BJ (cell line): Measurements from ENCODE around the gene PIP5K1C. TPM values are rescaled to one million over a fixed set of nuclear protein-coding genes. Genes with fewer than 3 reads are reported as not detected.

ENCODE experiments used
- CTCF ChIA-PET: fragments of 350-600 bp; formaldehyde crosslinking; extraction: SDS; loops from one replicate; lab custom pipeline; 2021; ENCODE audit warnings: antibody characterized with exemption, inconsistent platforms; lab: Yijun Ruan, JAX
- POLR2A ChIA-PET: fragments of 300-600 bp; sonication (Branson Sonifier 250); formaldehyde crosslinking; extraction: SDS; loops from one replicate; lab custom pipeline; 2021; ENCODE audit warnings: antibody characterized with exemption; lab: Charles Lee
- DNase-seq: peaks from one replicate; pipeline ENCODE4 v3.0.0-alpha.2; 2011; ENCODE audit warnings: low read depth
- H3K27me3 ChIP-seq: 2 replicates; pipeline ENCODE4 v1.6.0; 2011; ENCODE audit warnings: low read length; ENCODE audit not compliant: control insufficient read depth, insufficient read depth
- H3K36me3 ChIP-seq: 2 replicates; pipeline ENCODE4 v1.5.1; 2011; ENCODE audit warnings: low read length; ENCODE audit not compliant: control insufficient read depth, insufficient read depth
- H3K4me3 ChIP-seq: 2 replicates; pipeline ENCODE4 v1.5.1; 2011; ENCODE audit warnings: low read depth, mild to moderate bottlenecking, control low read depth, low read length
- polyA plus RNA-seq: library from polyadenylated mRNA; depleted of rRNA; stranded (reverse); fragments of >200 nt; gene quantifications from 2 replicates; pipeline ENCODE4 v1.2.3, GENCODE V29; 2011
- TF ChIP-seq, protein P1 (sequence below): IDR thresholded peaks from 2 replicates; pipeline ENCODE4 v1.5.1; 2011; ENCODE audit warnings: low read depth, mild to moderate bottlenecking, control low read depth, inconsistent platforms, low read length, moderate library complexity; ENCODE audit not compliant: insufficient read depth

PIP5K1C gene
- polyA plus RNA-seq, 1 experiment = 35.3 TPM

DNA sequence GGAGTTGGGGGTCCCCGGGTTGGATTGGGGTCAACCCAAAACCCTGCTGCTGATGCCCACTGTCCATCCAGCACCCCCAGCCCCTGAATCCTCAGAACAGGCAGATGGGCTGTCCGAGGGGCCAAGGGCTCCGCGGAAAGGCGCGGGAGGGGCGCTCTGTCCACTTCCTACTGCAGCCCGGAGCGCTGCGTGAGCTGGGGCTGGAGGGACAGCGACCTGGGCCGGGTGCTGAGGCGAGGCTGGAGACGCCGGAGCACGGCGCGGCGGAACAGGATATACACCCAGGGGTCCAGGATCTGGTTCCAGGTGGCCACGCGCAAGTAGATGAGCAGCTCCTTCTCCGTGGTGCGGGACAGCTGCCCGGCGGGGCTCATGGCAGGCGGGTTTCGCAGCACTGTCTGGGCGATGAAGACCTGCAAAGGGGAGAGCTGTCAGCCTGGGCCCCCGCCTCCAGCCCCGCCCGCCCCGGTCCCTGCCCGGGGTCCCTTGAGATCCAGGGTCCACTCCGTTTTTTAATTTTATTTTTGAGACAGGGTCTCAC is 104.7 kb downstream of the PIP5K1C start:
- Histone ChIP-seq H3K36me3 (no peaks in the 10 kb centered on the region), H3K27me3 (no peaks in the 10 kb centered on the region), H3K4me3 (no peak overlapping the region)
- TF ChIP-seq, protein P1, sequence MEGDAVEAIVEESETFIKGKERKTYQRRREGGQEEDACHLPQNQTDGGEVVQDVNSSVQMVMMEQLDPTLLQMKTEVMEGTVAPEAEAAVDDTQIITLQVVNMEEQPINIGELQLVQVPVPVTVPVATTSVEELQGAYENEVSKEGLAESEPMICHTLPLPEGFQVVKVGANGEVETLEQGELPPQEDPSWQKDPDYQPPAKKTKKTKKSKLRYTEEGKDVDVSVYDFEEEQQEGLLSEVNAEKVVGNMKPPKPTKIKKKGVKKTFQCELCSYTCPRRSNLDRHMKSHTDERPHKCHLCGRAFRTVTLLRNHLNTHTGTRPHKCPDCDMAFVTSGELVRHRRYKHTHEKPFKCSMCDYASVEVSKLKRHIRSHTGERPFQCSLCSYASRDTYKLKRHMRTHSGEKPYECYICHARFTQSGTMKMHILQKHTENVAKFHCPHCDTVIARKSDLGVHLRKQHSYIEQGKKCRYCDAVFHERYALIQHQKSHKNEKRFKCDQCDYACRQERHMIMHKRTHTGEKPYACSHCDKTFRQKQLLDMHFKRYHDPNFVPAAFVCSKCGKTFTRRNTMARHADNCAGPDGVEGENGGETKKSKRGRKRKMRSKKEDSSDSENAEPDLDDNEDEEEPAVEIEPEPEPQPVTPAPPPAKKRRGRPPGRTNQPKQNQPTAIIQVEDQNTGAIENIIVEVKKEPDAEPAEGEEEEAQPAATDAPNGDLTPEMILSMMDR = no peak
- DNase-seq = no peak
- ChIA-PET CTCF (interaction anchor here (1.7 kb wide), 1 partner anchor 9 kb away, joined by 10 read pairs; the partner anchor contains the start of gene GIPC3), POLR2A (no interaction called here)

DNA sequence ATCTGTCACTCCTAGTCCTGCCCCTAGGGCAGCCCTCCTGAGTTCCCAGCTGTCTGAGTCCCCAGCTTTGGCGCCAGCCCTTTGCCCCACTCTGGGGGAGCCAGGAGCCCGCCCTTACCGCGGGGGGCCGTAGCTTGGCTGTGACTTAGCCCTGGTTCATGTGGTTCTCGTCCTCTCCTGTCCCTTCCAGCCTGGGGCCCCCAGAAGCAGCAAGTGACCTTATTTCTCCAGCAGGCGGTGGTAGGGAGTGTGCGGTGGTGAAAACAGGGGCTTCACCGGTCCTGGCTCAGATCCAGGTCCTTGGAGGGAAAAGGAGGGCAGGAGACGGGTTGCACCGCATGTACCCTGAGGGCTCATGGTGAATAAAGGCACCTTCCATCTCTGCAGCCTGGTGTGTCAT is 107.1 kb downstream of the PIP5K1C start:
- no peaks in the 10 kb centered on the region for H3K27me3 ChIP-seq
- CTCF ChIA-PET = interaction anchor here (1.3 to 1.4 kb wide), 2 partner anchors 11 to 26 kb away, joined by 3 read pairs; no protein-coding TSS in a partner anchor
- no peaks in the 10 kb centered on the region for H3K36me3 ChIP-seq
- DNase-seq = no peak
- TF ChIP-seq, protein P1 = 0 out of 2 replicates have a peak, but pooled peaks have one; percentile 10
- POLR2A ChIA-PET = no interaction called here
- no peak overlapping the region for H3K4me3 ChIP-seq

DNA sequence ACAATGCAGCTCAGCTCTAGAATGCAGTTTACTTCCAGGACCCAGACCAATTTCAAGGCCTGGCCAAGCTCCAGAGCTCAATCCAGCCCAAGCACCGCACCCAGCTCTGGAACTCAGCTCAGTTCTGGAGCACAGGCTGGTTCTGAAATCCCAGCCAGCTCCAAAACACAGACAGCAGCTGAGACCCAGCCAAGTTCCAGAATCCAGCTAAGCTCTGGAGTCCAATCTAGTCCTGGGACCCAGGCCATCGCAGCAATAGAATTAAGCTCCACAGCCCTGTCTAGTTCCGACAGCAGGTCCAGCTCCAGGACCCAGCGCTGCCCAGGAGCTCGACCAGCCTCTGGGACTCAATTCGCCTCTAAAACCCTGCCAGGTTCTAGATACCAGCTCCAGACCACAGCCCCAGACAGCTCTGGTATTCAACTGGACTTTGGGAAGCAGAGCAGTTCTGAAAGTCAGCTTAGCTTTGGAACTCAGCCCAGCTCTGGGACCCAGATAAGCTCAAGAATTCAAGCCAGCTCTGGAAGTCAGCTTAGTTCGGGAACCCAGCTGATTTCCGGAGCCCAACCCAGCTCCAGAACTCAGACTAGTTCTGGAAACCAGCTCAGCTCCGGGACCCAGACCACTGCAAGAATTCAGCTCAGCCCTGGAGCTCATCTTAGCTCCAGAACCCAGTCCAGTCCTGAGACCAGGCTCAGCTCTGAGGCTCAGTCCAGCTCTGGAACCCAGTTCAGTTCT is 108.2 kb downstream of the PIP5K1C start:
- ChIA-PET CTCF (interaction anchor here (0.8 to 1.4 kb wide), 2 partner anchors 27 to 44 kb away, joined by 3 read pairs; no protein-coding TSS in a partner anchor), POLR2A (no interaction called here)
- DNase-seq = no peak
- no peaks in the 10 kb centered on the region for H3K36me3 ChIP-seq
- no peaks in the 10 kb centered on the region for H3K27me3 ChIP-seq
- no peak overlapping the region for H3K4me3 ChIP-seq
- TF ChIP-seq, protein P1 = no peak

DNA sequence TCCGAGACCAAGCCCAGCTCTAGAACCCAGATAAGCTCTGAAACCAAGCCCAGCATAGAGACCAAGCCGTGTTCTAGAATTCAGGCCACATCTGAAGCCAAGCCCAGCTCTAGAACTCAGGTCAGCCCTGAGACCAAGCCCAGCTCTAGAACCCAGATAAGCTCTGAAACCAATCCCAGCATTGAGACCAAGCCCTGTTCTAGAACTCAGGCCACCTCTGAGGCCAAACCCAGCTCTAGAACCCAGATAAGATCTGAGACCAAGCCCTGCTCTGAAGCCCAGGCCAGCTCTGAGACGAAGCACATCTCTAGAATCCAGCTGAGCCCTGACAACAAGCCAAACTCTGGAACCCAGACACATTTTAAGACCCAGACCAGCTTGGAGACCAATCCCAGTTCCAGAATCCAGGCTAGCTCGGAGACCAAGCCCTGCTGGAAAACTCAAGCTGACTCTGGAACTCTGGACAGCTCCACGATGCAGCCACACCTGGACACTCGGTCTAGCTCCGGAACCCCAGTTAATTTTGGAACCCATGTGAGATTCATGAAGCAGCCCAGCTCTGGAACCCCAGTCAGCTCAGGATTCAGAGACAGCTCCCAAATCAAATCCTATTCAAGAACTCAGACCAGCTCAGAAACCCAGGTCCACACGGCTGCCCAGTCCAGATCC is 109.1 kb downstream of the PIP5K1C start:
- TF ChIP-seq, protein P1 = no peak
- POLR2A ChIA-PET = no interaction called here
- Histone ChIP-seq H3K27me3 (no peaks in the 10 kb centered on the region), H3K36me3 (no peaks in the 10 kb centered on the region), H3K4me3 (no peak overlapping the region)
- CTCF ChIA-PET = interaction anchor here (1.0 kb wide), 1 partner anchor 14 kb away, joined by 3 read pairs; no protein-coding TSS in a partner anchor
- no peak for DNase-seq

DNA sequence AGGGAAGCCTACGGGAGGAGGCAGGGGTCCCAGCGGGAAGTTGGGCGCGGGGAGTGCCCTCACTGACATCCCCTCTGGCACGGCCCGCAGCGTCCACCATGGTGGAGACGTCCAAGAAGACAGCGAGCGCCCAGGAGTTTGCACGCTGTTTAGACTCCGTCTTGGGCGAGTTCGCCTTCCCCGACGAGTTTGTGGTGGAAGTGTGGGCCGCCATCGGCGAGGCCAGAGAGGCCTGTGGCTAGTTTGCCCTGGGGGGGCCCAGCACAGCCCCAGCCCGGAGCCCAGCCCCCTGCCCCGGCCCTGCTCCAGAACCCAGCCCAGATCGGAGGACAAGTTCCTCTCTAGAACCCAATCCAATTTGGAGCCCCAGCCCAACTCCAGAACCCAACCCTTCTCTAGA is 110.3 kb downstream of the PIP5K1C start:
- ChIA-PET CTCF (interaction anchor here (0.9 to 1.0 kb wide), 2 partner anchors 13 to 16 kb away, joined by 3 read pairs; no protein-coding TSS in a partner anchor), POLR2A (no interaction called here)
- TF ChIP-seq, protein P1 = no peak
- Histone ChIP-seq H3K36me3 (no peaks in the 10 kb centered on the region), H3K27me3 (0 out of 2 replicates have a peak, but pooled peaks cover 1% of the 10 kb centered on the region), H3K4me3 (no peak overlapping the region)
- no peak for DNase-seq
